EH (cell line): ENCODE results near the gene YARS1.

Experiments used
- DNase-seq: peaks from one replicate; pipeline ENCODE4 v3.0.0-alpha.2; 2015; ENCODE audit warnings: low read depth

YARS1 gene

DNA sequence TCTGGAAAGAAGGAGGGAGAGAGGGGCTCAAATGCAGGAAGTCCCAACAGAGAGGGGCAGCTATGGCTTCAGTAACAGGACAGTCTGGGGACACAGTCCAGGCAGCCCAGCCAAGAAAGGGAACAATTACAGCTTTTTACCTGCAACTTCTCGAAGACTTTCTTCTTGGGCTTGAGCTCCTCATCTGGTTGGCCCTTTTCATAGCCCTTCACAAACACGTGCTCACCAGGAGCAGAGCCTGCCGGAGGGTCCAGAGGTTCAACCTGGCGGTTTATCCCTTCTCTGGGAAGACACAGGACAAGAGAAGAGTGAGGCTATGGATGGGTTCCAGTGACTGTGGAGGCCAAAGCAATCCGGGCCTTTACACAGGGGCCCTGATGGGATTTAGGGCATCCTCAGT, 37.9 kb downstream of the YARS1 start:
- no peak for DNase-seq

DNA sequence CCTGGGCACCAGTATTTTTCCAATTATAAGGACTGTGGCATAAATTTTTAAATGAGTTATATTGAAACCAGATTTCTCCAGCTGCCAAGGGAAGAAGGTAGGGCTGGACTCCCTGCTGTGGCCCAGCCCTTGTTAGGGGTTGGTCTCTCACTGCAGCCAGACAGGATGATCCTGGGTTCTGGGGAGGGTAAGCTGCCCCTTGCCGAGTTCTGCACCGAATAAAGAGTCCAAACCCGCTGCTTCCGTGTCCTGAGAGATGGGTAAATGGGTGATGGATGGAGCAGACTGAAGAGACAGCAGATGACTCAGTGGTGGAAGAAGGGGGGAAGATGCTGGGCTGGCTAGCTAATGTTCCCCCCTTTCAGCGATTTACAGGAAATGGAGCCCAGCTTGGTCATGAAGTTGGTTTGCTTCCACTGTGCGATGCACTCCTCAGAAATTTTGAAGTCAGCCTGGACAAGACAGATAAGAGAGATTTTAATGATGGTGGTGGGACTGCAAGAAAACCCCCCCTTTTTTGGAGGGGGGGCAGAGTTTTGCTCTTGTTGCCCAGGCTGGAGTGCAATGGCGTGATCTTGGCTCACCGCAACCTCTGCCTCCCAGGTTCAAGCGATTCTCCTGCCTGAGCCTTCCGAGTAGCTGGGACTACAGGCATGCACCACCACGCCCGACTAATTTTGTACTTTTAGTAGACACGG, 41.4 kb downstream of the YARS1 start:
- DNase-seq: peak; percentile 85

DNA sequence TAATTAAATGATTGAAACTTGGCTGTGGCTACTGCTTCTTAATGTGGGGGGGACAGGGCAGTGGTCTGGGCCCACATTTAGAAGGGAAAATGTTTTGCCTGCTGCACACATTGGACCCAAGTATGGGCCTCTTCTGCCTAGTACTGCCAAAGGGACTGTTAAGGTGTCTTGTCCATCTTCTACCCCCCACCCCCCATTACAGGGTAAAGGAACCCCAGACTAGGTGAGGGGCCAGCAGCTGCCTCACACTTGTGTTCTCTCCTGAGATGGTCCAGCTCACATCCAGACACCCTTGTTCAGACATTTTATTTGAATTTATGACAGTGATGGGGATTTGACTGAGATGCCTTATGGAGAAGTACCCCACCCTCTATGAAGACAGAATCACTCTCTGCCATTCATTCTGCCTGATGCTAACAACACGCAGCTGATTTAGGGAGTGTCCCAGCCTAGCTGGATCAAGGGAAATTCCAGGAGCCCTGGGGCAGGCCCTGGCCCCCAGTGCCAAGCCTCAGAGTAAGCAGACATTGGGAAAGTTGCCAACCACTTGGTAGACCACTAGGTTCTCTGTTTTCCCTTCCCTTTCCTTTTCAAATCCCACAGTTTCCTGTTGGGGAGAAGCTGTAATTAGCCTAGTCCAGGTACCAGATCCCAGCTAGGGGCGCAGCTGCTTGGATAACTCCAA, 42.1 kb downstream of the YARS1 start:
- peak; percentile 74 for DNase-seq

DNA sequence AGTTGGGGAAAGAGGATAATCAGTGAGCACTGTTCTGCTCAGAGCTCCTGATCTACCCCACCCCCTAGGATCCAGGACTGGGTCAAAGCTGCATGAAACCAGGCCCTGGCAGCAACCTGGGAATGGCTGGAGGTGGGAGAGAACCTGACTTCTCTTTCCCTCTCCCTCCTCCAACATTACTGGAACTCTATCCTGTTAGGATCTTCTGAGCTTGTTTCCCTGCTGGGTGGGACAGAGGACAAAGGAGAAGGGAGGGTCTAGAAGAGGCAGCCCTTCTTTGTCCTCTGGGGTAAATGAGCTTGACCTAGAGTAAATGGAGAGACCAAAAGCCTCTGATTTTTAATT, 42.7 kb downstream of the YARS1 start:
- DNase-seq: no peak

DNA sequence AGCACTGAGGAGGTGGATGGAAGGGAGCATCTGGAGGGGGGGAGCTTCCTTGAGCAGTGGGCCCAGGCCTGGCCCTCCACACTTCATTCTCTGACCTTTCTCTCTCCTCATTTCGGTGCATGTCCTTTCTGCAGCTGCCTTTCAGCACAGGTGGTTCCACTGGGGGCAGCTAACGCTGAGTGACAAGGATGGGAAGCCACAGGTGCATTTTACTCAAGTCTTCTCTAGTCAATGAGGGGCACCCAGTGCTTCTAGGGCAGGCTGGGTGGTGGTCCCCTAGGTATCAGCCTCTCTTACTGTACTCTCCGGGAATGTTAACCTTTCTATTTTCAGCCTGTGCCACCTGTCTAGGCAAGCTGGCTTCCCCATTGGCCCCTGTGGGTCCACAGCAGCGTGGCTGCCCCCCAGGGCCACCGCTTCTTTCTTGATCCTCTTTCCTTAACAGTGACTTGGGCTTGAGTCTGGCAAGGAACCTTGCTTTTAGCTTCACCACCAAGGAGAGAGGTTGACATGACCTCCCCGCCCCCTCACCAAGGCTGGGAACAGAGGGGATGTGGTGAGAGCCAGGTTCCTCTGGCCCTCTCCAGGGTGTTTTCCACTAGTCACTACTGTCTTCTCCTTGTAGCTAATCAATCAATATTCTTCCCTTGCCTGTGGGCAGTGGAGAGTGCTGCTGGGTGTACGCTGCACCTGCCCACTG, 43.2 kb downstream of the YARS1 start:
- DNase-seq: no peak

DNA sequence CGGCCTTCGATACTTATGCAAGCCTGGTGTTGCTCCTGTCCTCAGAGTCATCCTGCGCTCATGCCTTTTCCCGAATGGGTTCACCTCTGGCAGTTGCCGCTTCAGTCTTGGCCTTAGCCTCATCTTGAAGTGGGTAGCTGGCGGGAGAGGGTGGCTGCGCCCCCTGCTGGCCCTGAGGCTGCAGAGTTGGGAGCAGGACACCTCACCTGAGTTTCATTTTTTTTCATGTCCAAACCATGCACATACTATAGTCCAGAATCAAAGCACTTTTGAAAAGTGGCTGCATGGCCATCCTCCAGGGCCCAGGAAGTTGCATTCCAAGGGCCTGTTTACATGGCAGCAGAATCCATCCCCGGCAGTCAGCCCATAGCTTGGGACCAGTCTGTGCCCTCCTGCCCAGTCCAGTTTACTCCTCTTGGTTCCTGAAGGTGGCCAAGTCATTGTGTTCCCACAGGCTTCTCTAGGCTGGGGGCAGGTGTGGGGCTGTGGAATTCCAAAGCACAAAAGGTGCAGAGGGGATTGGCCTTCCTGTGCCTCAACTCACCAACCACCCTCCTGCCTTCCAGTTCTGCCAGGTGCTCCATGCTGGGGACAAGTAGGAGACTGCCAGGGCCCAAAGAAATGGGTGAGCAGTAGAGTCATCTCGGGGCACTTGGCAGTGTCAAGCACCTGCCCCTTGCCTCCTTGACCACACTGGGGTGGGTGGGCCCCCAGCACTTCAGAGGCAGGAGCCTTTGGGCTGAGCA, 44.0 kb downstream of the YARS1 start:
- peak; percentile 74 for DNase-seq

DNA sequence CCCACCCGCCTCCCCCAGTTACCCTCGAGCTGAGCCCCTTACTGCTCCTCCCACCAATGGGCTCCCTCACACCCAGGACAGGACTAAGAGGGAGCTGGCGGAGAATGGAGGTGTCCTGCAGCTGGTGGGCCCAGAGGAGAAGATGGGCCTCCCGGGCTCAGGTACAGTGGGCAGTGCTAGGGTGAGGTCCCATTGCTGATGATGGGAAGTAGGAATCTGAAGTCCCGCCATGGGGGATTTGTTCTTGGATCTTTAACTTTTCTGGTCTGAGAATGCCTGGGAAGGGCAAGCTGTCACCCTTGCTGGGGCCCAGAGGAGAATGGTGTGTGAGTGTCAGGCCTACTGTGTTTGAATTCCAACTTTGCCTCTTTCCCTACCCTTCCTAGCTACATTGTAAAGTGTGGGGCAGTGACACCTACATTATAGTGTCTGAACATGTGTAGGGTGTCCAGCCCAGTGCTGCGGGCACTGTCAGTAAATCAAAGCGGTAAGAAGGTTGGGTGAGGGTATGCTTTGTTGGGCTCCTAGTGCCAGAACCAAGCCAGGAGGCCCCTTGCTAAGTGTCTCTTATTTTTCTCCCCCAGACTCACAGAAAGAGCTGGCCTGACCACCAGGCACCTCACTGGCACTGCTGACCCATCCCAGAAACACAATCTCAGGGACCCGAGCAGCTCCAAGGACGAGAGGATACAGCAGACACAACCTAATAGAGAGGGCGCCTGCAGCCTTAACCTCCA, 44.7 kb downstream of the YARS1 start:
- DNase-seq: no peak

DNA sequence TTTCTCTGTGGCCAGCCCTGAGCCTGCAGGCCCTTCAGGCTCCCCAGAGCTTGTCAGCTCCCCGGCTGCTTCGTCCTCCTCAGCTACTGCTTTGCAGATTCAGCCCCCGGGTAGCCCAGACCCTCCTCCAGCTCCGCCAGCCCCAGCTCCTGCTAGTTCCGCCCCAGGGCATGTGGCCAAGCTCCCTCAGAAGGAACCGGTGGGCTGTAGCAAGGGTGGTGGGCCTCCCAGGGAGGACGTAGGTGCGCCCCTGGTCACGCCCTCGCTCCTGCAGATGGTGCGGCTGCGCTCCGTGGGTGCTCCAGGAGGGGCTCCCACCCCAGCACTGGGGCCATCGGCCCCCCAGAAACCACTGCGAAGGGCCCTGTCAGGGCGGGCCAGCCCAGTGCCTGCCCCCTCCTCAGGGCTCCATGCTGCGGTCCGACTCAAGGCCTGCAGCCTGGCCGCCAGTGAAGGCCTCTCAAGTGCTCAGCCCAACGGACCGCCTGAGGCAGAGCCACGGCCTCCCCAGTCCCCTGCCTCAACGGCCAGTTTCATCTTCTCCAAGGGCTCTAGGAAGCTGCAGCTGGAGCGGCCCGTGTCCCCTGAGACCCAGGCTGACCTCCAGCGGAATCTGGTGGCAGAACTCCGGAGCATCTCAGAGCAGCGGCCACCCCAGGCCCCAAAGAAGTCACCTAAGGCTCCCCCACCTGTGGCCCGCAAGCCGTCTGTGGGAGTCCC, 45.4 kb downstream of the YARS1 start:
- DNase-seq: no peak

DNA sequence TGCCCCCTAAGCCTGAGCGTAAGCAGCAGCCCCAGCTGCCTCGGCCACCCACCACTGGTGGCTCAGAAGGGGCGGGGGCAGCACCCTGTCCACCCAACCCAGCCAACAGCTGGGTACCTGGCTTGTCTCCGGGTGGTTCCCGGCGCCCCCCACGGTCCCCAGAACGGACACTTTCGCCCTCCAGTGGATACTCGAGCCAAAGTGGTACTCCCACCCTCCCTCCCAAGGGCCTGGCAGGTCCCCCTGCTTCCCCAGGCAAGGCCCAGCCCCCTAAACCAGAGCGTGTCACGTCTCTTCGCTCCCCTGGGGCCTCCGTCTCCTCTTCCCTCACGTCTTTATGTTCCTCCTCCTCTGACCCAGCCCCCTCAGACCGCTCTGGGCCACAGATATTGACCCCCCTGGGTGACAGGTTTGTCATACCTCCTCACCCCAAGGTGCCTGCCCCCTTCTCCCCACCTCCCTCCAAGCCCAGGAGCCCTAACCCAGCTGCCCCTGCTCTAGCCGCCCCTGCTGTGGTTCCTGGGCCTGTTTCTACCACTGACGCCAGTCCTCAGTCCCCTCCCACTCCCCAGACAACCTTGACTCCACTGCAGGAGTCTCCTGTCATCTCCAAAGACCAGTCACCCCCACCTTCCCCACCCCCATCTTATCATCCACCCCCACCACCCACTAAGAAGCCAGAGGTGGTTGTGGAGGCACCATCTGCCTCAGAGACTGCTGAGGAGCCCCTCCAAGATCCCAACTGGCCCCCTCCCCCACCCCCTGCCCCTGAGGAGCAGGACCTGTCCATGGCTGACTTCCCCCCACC, 46.2 kb downstream of the YARS1 start:
- no peak for DNase-seq

DNA sequence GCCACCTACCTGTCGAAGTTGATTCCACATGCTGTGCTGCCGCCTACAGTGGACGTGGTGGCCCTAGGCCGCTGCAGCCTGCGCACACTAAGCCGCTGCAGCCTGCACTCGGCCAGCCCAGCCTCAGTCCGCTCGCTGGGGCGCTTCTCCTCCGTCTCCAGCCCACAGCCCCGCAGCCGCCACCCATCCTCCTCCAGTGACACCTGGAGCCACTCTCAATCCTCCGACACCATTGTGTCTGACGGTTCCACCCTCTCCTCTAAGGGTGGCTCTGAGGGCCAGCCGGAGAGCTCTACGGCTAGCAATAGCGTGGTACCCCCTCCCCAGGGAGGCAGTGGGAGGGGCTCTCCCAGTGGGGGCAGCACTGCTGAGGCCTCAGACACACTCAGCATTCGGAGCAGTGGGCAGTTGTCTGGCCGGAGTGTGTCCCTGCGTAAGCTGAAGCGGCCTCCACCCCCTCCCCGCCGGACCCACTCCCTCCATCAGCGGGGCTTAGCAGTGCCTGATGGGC, 46.9 kb downstream of the YARS1 start:
- no peak for DNase-seq

DNA sequence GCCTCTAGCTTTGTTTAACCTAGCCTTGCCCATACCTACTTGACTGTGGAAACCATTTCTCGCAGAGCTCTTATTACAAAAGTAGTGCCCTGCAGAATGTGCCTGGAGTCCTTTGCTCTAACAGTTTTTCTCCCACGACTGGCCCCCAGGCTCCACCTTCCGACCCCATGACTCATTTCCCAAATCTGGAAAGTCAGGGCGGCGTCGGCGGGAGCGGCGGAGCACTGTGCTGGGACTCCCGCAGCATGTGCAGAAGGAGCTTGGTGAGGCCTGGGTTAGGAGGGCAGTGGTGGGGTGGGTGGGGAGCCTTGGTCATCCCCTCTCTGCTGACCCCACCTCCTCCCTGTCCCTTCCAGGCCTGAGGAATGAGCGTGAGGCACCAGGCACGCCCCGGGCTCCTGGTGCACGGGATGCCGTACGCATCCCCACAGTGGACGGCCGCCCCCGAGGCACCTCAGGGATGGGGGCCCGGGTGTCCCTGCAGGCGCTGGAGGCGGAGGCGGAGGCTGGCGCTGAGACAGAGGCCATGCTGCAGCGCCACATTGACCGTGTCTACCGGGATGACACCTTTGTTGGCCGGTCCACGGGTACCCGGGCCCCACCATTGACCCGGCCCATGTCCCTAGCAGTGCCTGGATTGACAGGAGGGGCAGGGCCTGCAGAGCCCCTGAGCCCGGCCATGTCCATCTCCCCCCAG, 47.5 kb downstream of the YARS1 start:
- DNase-seq: peak; percentile 83

DNA sequence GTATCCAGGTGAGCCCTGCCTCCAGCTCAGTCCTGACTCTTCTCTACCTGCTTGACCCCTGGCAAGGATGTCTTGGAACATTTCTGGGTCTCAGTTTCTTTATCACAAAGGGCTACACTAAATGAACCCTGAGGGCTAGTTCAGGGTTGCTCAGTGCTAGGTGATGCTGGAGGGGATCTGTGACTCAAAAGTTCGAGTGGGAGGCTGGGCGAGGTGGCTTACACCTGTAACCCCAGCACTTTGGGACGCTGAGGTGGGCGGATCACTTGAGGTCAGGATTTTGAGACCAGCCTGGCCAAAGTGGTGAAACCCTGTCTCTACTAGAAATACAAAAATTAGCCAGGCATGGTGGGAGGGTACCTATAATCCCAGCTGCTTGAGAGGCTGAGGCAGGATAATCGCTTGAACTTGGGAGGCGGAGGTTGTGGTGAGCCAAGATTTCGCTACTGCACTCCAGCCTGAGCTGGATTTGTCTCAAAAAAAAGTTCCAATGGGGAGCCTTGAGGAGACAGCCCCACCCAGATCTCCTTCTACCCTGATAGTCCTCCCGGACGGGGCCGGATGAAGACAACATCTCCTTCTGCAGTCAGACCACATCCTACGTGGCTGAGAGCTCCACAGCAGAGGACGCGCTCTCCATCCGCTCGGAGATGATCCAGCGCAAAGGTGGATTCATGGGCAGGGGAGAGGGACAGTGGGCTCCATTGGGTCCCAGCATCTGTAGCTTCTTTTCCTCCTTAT, 48.9 kb downstream of the YARS1 start:
- no peak for DNase-seq

DNA sequence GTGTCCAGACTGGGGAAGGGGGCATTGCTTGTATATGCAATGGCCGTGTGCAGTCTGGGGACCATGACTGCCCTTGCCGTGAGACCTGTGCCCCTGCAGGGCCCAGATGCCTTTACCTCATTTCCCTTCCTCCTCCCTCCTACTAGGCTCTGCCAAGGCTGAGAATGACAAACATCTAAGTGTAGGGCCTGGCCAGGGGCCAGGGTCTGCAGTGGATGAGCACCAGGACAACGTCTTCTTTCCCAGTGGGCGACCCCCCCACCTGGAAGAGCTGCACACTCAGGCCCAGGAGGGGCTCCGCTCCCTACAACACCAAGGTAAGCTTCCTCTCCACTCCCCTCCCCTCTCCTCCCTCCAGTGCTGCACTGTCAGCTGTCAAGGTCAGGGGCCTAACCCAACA, 49.5 kb downstream of the YARS1 start:
- peak; percentile 49 for DNase-seq

DNA sequence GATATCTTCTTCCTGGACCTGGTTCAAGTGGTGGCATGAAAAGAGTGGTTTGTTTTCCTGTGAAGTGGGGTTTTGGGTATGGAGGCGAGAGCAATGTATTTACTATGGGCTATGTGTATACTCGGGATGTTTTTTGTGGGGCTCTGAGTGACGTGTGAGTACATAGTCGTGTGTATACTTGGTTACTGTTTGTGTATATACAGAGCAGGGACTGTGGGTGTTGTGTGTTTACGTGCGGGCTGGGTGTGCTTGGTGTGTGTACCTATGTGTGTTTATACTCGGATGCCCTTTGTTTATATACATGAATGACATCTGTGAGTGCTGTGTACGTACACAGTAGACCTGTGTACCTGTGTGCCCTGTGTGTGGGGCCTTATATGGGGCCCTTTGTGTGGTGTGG, 50.0 kb downstream of the YARS1 start:
- no peak for DNase-seq

DNA sequence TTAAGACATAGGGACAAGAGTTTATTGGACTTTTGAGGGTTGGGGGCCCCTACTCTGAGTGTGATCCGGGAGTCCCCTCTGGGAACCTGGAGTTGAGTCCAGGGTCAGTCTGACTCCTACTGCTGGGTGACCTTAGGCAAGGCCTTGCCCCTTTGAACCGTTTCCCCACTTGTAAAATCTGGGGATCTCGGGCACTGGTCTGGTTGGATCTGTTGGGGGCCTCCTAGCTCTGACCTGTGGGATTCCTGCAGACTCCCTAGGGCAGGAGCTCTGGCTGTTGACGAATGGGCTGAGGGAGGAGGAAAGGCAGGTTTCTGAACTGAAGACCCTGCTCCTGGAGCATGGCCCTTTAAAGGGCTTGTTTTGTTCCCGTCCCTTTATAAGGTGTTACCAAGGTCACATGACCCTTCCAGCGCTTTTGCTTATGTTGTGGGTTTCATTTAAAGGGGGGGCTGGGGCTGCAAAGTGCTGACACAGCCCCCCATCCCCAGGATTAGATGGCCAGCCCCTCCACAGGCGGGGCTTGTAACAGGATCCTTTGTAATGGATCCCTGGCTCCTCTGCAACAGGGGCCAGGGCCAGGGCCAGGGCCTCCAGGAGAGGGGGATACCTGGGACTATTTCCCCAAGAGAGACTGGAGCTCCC, 50.7 kb downstream of the YARS1 start:
- no peak for DNase-seq

DNA sequence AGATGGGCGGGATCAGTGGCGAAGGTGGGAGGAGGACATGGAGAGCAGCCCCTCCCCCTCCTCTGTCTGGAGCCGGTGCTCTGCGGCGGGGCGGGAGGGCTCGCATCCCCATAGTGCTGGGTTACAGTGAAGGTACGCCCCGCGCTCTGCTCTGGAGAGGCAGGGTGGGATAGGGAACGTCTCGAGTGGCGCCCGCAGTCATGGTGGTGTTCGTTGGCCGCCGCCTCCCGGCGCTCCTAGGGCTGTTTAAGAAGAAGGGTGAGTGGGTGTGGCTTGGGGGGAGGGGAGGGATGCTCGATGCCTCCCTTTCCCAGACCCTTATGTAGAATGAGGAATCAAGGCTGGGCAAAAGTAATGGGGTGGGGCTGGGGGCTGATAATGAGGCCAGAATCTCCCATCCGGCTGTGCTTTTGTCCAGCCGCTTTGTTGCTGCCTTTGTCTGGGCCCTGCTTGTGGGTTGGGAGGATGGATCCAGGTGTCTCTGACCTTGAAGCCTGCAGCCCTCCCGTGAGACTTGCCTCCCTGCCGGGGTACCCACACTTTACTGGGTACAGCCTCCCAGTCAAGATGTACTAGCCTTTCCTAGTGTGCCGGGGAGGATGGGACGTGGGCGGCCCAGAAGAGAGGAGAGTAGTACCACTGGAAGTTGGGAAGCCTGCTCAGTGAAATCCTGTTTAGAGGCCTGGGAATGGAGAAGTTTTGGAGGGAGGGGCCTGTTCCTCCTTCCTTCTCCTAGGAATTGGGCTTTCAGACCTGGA, 51.4 kb downstream of the YARS1 start:
- no peak for DNase-seq

DNA sequence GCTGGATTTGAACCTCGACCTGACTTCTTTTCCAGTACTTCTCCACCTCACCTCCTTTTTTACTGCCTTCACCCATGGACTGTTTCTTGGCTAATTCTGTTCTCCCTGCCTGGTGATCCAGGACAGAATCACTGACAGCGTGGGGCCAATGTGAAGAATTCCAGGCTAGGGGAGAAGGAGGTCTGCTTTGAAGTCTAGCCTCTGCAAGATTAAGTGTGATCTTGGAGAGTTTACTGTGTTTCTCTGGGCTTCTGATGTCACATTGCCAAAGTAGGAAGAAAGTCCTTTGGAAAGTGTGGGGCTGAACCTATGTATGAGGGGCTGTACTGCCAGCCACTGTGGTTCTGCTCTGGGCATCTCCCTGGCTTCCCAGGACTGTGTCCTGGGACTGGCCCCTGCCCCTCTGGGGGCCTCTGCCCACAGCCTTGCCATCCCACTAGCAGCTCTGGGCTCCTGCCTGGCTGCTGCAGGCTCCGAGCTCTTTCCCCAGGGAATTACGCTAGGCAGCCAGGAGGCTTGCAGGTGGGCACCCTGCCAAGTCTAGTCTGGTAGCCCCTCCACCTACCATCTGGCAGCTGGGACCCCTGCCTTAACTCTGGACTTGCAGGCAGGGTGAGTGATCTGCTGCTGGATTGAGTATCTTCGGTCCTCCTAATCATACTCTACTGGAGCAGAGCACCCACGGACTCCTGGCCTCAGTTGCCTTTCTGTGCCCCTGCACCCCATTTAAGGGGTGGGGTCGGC, 52.2 kb downstream of the YARS1 start:
- no peak for DNase-seq
